ENCODE measurements around the gene GLT1D1. TPM values are rescaled to one million over a fixed set of nuclear protein-coding genes. Genes with fewer than 3 reads are reported as not detected.

The GLT1D1 gene
- total RNA-seq, 4 donors from 2014 or later, result 1.0 to 4.9 (median 3.0) TPM

DNA sequence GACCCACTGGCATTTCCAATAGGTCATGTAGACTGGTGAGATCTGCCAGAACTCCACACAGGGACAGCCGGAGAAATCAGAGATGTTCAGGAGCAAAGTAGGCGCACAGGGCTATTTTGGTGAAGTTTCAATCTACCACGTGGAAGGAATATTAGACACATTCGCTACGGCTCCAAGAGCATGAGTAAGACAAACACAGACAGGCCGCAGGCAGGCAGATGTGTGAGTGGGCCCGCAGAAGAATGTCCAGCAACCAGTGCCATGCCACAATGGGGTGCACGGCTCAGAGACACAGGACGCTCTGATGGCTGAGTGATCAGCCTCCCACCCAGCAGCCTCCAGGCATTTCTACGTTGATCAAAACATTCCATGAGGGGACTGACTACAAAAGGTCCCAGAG lies 39.9 kb upstream of the GLT1D1 start:
- Histone ChIP-seq H3K36me3 (peaks cover 0 to 6% of the 10 kb centered on the region in 2 donors), H3K4me1 (peaks cover 93 to 97% of the 10 kb centered on the region in 2 donors), H3K27ac (peak overlapping the region; percentile 86 to 98 (median 96)), H3K27me3 (no peaks in the 10 kb centered on the region), H3K9me3 (no peaks in the 10 kb centered on the region), H3K4me3 (peak overlapping the region in 2 of 4 donors; percentile 11 to 12)
- TF ChIP-seq, protein P1, sequence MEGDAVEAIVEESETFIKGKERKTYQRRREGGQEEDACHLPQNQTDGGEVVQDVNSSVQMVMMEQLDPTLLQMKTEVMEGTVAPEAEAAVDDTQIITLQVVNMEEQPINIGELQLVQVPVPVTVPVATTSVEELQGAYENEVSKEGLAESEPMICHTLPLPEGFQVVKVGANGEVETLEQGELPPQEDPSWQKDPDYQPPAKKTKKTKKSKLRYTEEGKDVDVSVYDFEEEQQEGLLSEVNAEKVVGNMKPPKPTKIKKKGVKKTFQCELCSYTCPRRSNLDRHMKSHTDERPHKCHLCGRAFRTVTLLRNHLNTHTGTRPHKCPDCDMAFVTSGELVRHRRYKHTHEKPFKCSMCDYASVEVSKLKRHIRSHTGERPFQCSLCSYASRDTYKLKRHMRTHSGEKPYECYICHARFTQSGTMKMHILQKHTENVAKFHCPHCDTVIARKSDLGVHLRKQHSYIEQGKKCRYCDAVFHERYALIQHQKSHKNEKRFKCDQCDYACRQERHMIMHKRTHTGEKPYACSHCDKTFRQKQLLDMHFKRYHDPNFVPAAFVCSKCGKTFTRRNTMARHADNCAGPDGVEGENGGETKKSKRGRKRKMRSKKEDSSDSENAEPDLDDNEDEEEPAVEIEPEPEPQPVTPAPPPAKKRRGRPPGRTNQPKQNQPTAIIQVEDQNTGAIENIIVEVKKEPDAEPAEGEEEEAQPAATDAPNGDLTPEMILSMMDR (IDR thresholded peaks at IDR 0.05 in 4 of 5, conservative IDR thresholded peaks at IDR 0.05 in 1 of 5), result no peak
- peak; percentile 74 to 85 for TF ChIP-seq POLR2A (IDR thresholded peaks at IDR 0.05)
- in situ Hi-C loops (cut with MboI; ENCODE audit: low sequenced_read_pairs in 4 of 4) (no loop called here), intact Hi-C loops (cut with DNase I; ENCODE audit: low total_unique reads) (no loop called here)
- peak; percentile 62 to 71 for DNase-seq
- peak; percentile 25 to 26 for ATAC-seq

DNA sequence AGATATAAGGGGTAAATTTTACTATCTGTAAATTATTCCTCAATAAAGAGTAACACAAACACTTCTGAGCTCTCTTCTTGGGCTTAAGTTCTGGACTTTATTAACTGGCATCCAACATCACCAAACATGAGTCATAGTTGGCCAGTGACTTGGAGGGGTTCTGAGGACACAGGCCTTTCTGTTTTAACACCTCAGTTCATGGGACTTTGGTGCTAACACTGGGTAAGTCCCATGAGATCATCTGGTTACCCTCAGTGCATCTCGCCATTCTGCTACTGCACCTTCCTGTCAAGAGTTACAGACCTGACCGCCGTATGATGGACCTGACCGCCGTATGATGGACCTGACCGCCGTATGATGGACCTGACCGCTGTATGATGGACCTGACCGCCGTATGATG lies 39.4 kb upstream of the GLT1D1 start:
- TF ChIP-seq, protein P1 (IDR thresholded peaks at IDR 0.05 in 4 of 5, conservative IDR thresholded peaks at IDR 0.05 in 1 of 5), result no peak
- TF ChIP-seq POLR2A (IDR thresholded peaks at IDR 0.05), result no peak
- intact Hi-C loops (cut with DNase I; ENCODE audit: low total_unique reads) (no loop called here), in situ Hi-C loops (cut with MboI; ENCODE audit: low sequenced_read_pairs in 4 of 4) (no loop called here)
- peak overlapping the region; percentile 86 to 98 (median 96) for H3K27ac ChIP-seq
- ATAC-seq, result peak in 1 of 2 donors; percentile 3
- no peak for DNase-seq
- H3K4me3 ChIP-seq, result peak overlapping the region in 1 of 4 donors; percentile 12
- peaks cover 93 to 97% of the 10 kb centered on the region in 2 donors for H3K4me1 ChIP-seq
- H3K9me3 ChIP-seq, result no peaks in the 10 kb centered on the region
- peaks cover 0 to under 1% of the 10 kb centered on the region in 2 donors for H3K36me3 ChIP-seq
- no peaks in the 10 kb centered on the region for H3K27me3 ChIP-seq

DNA sequence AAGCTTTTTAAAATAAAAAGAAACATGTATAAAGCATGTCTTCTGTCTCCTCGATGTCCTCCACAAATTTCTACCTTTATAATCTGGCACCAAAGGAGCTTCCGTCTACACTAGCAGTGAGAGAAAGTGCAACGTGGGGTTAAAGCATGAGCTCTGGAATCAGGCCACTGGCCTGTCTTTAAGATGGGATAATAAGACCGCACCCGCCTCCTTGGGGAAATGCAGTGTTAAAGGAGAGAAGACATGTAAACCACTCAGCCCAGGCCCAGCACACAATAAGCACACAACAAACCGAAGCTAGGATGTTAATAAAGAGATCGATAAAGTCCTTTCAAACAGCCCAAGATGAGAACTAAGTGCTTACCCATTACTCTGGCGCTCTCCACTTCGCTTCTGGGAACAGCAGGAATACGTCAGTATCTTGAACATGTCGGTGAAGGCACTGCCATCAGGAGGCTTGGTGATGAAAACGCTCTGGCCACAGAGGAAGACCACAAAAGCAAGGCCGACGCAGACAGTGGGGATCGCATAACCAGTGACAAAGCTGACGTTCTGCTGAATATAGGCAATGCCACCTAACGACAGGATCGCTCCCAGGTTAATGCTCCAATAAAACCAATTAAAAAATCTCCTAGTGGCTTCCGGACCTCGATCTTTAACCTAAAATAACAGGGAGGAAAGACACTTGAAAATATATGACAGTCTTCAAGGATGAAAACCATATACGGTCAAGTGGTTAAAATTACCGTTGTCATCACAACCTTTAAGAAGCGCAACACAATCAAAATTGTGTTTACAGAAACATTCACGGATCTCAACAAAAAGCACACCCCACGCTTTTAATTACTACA lies 38.6 kb upstream of the GLT1D1 start:
- no peak for ATAC-seq
- intact Hi-C loops (cut with DNase I; ENCODE audit: low total_unique reads) (no loop called here), in situ Hi-C loops (cut with MboI; ENCODE audit: low sequenced_read_pairs in 4 of 4) (no loop called here)
- Histone ChIP-seq H3K27me3 (no peaks in the 10 kb centered on the region), H3K4me1 (peaks cover 93 to 95% of the 10 kb centered on the region in 2 donors), H3K4me3 (no peak overlapping the region), H3K27ac (peak overlapping the region; percentile 86 to 98 (median 96)), H3K9me3 (no peaks in the 10 kb centered on the region), H3K36me3 (no peaks in the 10 kb centered on the region)
- peak in 1 of 2 donors; percentile 47 for DNase-seq
- no peak for TF ChIP-seq POLR2A (IDR thresholded peaks at IDR 0.05)
- TF ChIP-seq, protein P1 (IDR thresholded peaks at IDR 0.05 in 4 of 5, conservative IDR thresholded peaks at IDR 0.05 in 1 of 5), result no peak

DNA sequence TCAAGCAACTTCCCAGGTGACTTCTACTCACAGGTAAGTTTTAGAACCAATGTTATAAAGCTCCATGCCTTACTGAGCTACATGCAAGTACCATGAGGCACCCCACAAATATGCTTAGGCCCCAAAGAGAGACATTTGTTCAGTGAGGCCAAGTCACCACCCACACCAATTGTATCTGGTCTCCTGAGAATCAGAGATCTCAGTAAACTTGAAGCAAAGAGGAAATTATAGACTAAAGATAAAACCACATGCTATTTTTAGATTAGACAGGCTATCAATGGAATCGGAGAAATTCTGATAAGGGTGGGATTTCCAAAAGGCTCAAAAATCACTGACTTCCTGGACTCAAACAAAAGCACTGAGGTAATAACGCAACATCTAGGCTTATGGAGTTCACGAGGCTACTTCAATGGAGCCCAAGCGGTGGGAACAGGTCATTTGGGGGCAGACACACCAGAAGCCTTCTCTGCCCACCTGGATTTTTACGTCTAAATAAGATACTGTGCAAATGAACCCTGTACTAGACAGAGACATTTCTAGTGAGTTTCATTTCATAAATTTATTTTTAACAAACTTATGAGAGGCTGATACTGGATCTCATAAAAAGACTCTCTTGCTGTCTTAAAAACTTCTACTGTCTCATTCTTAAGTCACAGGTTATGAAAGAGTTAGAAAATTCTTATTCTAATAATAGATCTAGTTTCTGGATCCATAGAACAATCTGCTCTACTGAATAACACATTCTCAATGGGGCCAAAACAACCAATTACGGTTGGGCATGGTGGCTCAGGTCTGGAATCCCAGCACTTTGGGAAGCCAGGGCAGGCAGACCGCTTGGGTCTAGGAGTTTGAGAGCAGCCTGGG lies 37.3 kb upstream of the GLT1D1 start:
- TF ChIP-seq, protein P1 (IDR thresholded peaks at IDR 0.05 in 4 of 5, conservative IDR thresholded peaks at IDR 0.05 in 1 of 5), result no peak
- no peak for TF ChIP-seq POLR2A (IDR thresholded peaks at IDR 0.05)
- H3K36me3 ChIP-seq, result no peaks in the 10 kb centered on the region
- H3K27me3 ChIP-seq, result no peaks in the 10 kb centered on the region
- DNase-seq (no peak), ATAC-seq (no peak)
- H3K9me3 ChIP-seq, result no peaks in the 10 kb centered on the region
- in situ Hi-C loops (cut with MboI; ENCODE audit: low sequenced_read_pairs in 4 of 4) (no loop called here), intact Hi-C loops (cut with DNase I; ENCODE audit: low total_unique reads) (no loop called here)
- H3K4me3 ChIP-seq, result peak overlapping the region; percentile 14 to 46 (median 39)
- peak overlapping the region; percentile 86 to 98 (median 96) for H3K27ac ChIP-seq
- H3K4me1 ChIP-seq, result peaks cover 95 to 98% of the 10 kb centered on the region in 2 donors

All from gastrocnemius medialis (tissue), 4 donors.